WTC11 (cell line): ENCODE results near the gene SCAI.

ENCODE experiments used
- ELF4 ChIP-seq: sonication (generic); formaldehyde crosslinking; IDR thresholded peaks from 2 replicates; pipeline ENCODE4 v1.8.1; 2022; ENCODE audit warnings: low read depth, mild to moderate bottlenecking, moderate library complexity, missing genetic modification reagents
- ESRRA ChIP-seq: sonication (generic); formaldehyde crosslinking; IDR thresholded peaks from 2 replicates; pipeline ENCODE4 v1.8.1; 2022; ENCODE audit warnings: mild to moderate bottlenecking, missing genetic modification reagents, borderline replicate concordance
- GABPB1 ChIP-seq: sonication (generic); formaldehyde crosslinking; IDR thresholded peaks from 2 replicates; pipeline ENCODE4 v1.8.1; 2023; ENCODE audit warnings: mild to moderate bottlenecking, missing genetic modification reagents
- ZBTB21 ChIP-seq: sonication (generic); formaldehyde crosslinking; IDR thresholded peaks from 2 replicates; pipeline ENCODE4 v1.8.1; 2023; ENCODE audit warnings: mild to moderate bottlenecking, missing genetic modification reagents, borderline replicate concordance
- ZNF423 ChIP-seq: fragments of 250-450 bp; sonication (Bioruptor Pico); IDR thresholded peaks from 2 replicates; pipeline ENCODE4 v2.1.2; 2022; ENCODE audit warnings: mild to moderate bottlenecking, moderate library complexity
- TF ChIP-seq, protein P1 (sequence below): fragments of 200-600 bp; IDR thresholded peaks from 2 replicates; pipeline ENCODE4 v1.8.0; 2022; ENCODE audit warnings: antibody characterized with exemption
- TF ChIP-seq, protein P2 (sequence below): sonication (generic); formaldehyde crosslinking; IDR thresholded peaks from 2 replicates; pipeline ENCODE4 v1.8.0; 2022; ENCODE audit warnings: mild to moderate bottlenecking, missing genetic modification reagents
- TF ChIP-seq, protein P3 (sequence below): sonication (generic); formaldehyde crosslinking; IDR thresholded peaks from 2 replicates; pipeline ENCODE4 v1.8.0; 2022; ENCODE audit warnings: mild to moderate bottlenecking, missing genetic modification reagents

DNA sequence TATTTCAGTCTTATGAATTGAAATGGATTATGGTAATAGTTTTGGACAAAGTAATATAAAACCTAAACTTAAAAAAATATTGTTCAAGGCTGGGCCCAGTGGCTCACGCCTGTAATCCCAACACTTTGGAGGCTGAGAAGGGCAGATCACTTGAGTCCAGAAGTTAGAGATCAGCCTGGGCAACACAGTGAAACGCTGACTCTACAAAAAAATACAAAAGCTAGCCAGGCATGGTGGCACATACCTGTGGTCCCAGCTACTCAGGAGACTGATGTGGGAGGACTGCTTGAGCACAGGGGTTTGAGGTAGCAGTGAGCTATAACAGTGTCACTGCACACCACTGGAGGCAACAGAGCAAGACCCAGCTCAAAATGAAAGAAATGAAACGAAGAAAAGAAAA lies 81.9 kb downstream of the SCAI start:
- TF ChIP-seq ESRRA (CRISPR knock-in tag) (no peak), ZNF423 (CRISPR knock-in tag) (no peak), ZBTB21 (CRISPR knock-in tag) (no peak), GABPB1 (CRISPR knock-in tag) (no peak), ELF4 (CRISPR knock-in tag) (no peak)
- TF ChIP-seq, protein P1, sequence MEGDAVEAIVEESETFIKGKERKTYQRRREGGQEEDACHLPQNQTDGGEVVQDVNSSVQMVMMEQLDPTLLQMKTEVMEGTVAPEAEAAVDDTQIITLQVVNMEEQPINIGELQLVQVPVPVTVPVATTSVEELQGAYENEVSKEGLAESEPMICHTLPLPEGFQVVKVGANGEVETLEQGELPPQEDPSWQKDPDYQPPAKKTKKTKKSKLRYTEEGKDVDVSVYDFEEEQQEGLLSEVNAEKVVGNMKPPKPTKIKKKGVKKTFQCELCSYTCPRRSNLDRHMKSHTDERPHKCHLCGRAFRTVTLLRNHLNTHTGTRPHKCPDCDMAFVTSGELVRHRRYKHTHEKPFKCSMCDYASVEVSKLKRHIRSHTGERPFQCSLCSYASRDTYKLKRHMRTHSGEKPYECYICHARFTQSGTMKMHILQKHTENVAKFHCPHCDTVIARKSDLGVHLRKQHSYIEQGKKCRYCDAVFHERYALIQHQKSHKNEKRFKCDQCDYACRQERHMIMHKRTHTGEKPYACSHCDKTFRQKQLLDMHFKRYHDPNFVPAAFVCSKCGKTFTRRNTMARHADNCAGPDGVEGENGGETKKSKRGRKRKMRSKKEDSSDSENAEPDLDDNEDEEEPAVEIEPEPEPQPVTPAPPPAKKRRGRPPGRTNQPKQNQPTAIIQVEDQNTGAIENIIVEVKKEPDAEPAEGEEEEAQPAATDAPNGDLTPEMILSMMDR = no peak
- TF ChIP-seq, protein P2, sequence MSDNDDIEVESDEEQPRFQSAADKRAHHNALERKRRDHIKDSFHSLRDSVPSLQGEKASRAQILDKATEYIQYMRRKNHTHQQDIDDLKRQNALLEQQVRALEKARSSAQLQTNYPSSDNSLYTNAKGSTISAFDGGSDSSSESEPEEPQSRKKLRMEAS (CRISPR knock-in tag) = no peak
- TF ChIP-seq, protein P3, sequence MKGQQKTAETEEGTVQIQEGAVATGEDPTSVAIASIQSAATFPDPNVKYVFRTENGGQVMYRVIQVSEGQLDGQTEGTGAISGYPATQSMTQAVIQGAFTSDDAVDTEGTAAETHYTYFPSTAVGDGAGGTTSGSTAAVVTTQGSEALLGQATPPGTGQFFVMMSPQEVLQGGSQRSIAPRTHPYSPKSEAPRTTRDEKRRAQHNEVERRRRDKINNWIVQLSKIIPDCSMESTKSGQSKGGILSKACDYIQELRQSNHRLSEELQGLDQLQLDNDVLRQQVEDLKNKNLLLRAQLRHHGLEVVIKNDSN (CRISPR knock-in tag) = no peak
